ENCODE data around the gene MAN2B2. TPM values are rescaled to one million over a fixed set of nuclear protein-coding genes. Genes with fewer than 3 reads are reported as not detected.

MAN2B2 gene
- total and polyA plus RNA-seq, 4 experiments from 2014 or later, result 11.2 to 53.2 (median 41.0) TPM

GRCh38 chr4:6582889-6583490 lies 8.0 kb downstream of the MAN2B2 start:
- Histone ChIP-seq H3K27me3 (ENCODE audit: insufficient read depth, low read length) (no peaks in the 10 kb centered on the region), H3K27ac (ENCODE audit: low read depth, low read length) (no peak overlapping the region), H3K4me1 (ENCODE audit: insufficient read depth, low read length) (no peaks in the 10 kb centered on the region), H3K4me3 (ENCODE audit: low read length in 2 of 2) (no peak overlapping the region), H3K9me3 (ENCODE audit: control insufficient read depth in 1 of 2, low read length in 2 of 2) (no peaks in the 10 kb centered on the region), H3K36me3 (ENCODE audit: insufficient read depth, low read length) (peaks cover 45% of the 10 kb centered on the region)
- no peak overlapping the region for H3K4me3 Mint-ChIP-seq
- H3K27ac Mint-ChIP-seq, result no peak overlapping the region
- ChIA-PET POLR2A (ENCODE audit: partially characterized antibody) (no interaction called here), CTCF (ENCODE audit: partially characterized antibody) (no interaction called here)
- intact Hi-C loops (cut with micrococcal nuclease), result no loop called here
- peaks cover 71% of the 10 kb centered on the region in 2 donors for H3K36me3 Mint-ChIP-seq
- no peaks in the 10 kb centered on the region for H3K27me3 Mint-ChIP-seq
- peaks cover 0 to 4% (median 0%) of the 10 kb centered on the region in 8 donors for H3K9me3 Mint-ChIP-seq
- peak in 1 of 5 donors; percentile 16 for DNase-seq
- H3K4me1 Mint-ChIP-seq, result peaks cover 0 to 12% (median 7%) of the 10 kb centered on the region in 4 donors

GRCh38 chr4:6584865-6585264 lies 9.9 kb downstream of the MAN2B2 start:
- peaks cover 35% of the 10 kb centered on the region for H3K36me3 ChIP-seq (ENCODE audit: insufficient read depth, low read length)
- peaks cover 0 to 4% (median 0%) of the 10 kb centered on the region in 8 donors for H3K9me3 Mint-ChIP-seq
- H3K4me1 Mint-ChIP-seq, result peaks cover 0 to 6% (median 4%) of the 10 kb centered on the region in 4 donors
- intact Hi-C loops (cut with micrococcal nuclease), result no loop called here
- peaks cover 60 to 72% of the 10 kb centered on the region in 2 donors for H3K36me3 Mint-ChIP-seq
- no peaks in the 10 kb centered on the region for H3K9me3 ChIP-seq (ENCODE audit: control insufficient read depth in 1 of 2, low read length in 2 of 2)
- no peaks in the 10 kb centered on the region for H3K27me3 ChIP-seq (ENCODE audit: insufficient read depth, low read length)
- ChIA-PET POLR2A (ENCODE audit: partially characterized antibody) (no interaction called here), CTCF (ENCODE audit: partially characterized antibody) (no interaction called here)
- no peak overlapping the region for H3K4me3 Mint-ChIP-seq
- H3K4me1 ChIP-seq (ENCODE audit: insufficient read depth, low read length), result no peaks in the 10 kb centered on the region
- peak overlapping the region in 1 of 7 donors; percentile 23 for H3K27ac Mint-ChIP-seq
- no peak overlapping the region for H3K27ac ChIP-seq (ENCODE audit: low read depth, low read length)
- DNase-seq, result no peak
- H3K4me3 ChIP-seq (ENCODE audit: low read length in 2 of 2), result no peak overlapping the region
- H3K27me3 Mint-ChIP-seq, result no peaks in the 10 kb centered on the region

- Mint-ChIP-seq H3K36me3 (peaks cover 46 to 66% of the 10 kb centered on the region in 2 donors), H3K4me1 (peaks cover 0 to 5% (median under 1%) of the 10 kb centered on the region in 4 donors), H3K4me3 (no peak overlapping the region), H3K27me3 (no peaks in the 10 kb centered on the region), H3K9me3 (peaks cover 0 to 4% (median 0%) of the 10 kb centered on the region in 8 donors), H3K27ac (no peak overlapping the region)
- ChIA-PET CTCF (ENCODE audit: partially characterized antibody) (no interaction called here), POLR2A (ENCODE audit: partially characterized antibody) (no interaction called here)
- H3K27ac ChIP-seq (ENCODE audit: low read depth, low read length), result no peak overlapping the region
- no peak overlapping the region for H3K4me3 ChIP-seq (ENCODE audit: low read length in 2 of 2)
- peaks cover 19% of the 10 kb centered on the region for H3K36me3 ChIP-seq (ENCODE audit: insufficient read depth, low read length)
- H3K27me3 ChIP-seq (ENCODE audit: insufficient read depth, low read length), result no peaks in the 10 kb centered on the region
- intact Hi-C loops (cut with micrococcal nuclease), result no loop called here
- no peaks in the 10 kb centered on the region for H3K4me1 ChIP-seq (ENCODE audit: insufficient read depth, low read length)
- H3K9me3 ChIP-seq (ENCODE audit: control insufficient read depth in 1 of 2, low read length in 2 of 2), result no peaks in the 10 kb centered on the region
- no peak for DNase-seq
These were observed 11.8 kb downstream of the MAN2B2 start for GRCh38 chr4:6586715-6587325.

- Histone ChIP-seq H3K27ac (ENCODE audit: low read depth, low read length) (no peak overlapping the region), H3K9me3 (ENCODE audit: control insufficient read depth in 1 of 2, low read length in 2 of 2) (no peaks in the 10 kb centered on the region), H3K4me1 (ENCODE audit: insufficient read depth, low read length) (no peaks in the 10 kb centered on the region), H3K36me3 (ENCODE audit: insufficient read depth, low read length) (peaks cover 18% of the 10 kb centered on the region), H3K4me3 (ENCODE audit: low read length in 2 of 2) (no peak overlapping the region), H3K27me3 (ENCODE audit: insufficient read depth, low read length) (no peaks in the 10 kb centered on the region)
- intact Hi-C loops (cut with micrococcal nuclease), result no loop called here
- no peak overlapping the region for H3K4me3 Mint-ChIP-seq
- ChIA-PET CTCF (ENCODE audit: partially characterized antibody) (interaction anchor here (1.7 kb wide), 1 partner anchor 15 kb away, joined by 5 read pairs; the partner anchor contains the start of gene MAN2B2), POLR2A (ENCODE audit: partially characterized antibody) (no interaction called here)
- no peaks in the 10 kb centered on the region for H3K9me3 Mint-ChIP-seq
- no peak for DNase-seq
- H3K4me1 Mint-ChIP-seq, result no peaks in the 10 kb centered on the region
- H3K27ac Mint-ChIP-seq, result no peak overlapping the region
- H3K27me3 Mint-ChIP-seq, result no peaks in the 10 kb centered on the region
- H3K36me3 Mint-ChIP-seq, result peaks cover 24 to 59% of the 10 kb centered on the region in 2 donors
These were observed 14.5 kb downstream of the MAN2B2 start for GRCh38 chr4:6589444-6589843.

- H3K27ac ChIP-seq (ENCODE audit: low read depth, low read length), result no peak overlapping the region
- peaks cover 17% of the 10 kb centered on the region for H3K36me3 ChIP-seq (ENCODE audit: insufficient read depth, low read length)
- Mint-ChIP-seq H3K4me3 (no peak overlapping the region), H3K9me3 (no peaks in the 10 kb centered on the region), H3K4me1 (no peaks in the 10 kb centered on the region), H3K36me3 (peaks cover 20 to 61% of the 10 kb centered on the region in 2 donors), H3K27ac (peak overlapping the region in 1 of 7 donors; percentile 18), H3K27me3 (no peaks in the 10 kb centered on the region)
- no peaks in the 10 kb centered on the region for H3K9me3 ChIP-seq (ENCODE audit: control insufficient read depth in 1 of 2, low read length in 2 of 2)
- no peaks in the 10 kb centered on the region for H3K27me3 ChIP-seq (ENCODE audit: insufficient read depth, low read length)
- CTCF ChIA-PET (ENCODE audit: partially characterized antibody), result no interaction called here
- H3K4me1 ChIP-seq (ENCODE audit: insufficient read depth, low read length), result no peaks in the 10 kb centered on the region
- POLR2A ChIA-PET (ENCODE audit: partially characterized antibody), result no interaction called here
- no peak overlapping the region for H3K4me3 ChIP-seq (ENCODE audit: low read length in 2 of 2)
- intact Hi-C loops (cut with micrococcal nuclease), result no loop called here
- DNase-seq, result no peak
These were observed 16.3 kb downstream of the MAN2B2 start for GRCh38 chr4:6591313-6591712.

GRCh38 chr4:6591781-6592180 lies 16.8 kb downstream of the MAN2B2 start:
- H3K9me3 ChIP-seq (ENCODE audit: control insufficient read depth in 1 of 2, low read length in 2 of 2), result no peaks in the 10 kb centered on the region
- ChIA-PET POLR2A (ENCODE audit: partially characterized antibody) (no interaction called here), CTCF (ENCODE audit: partially characterized antibody) (no interaction called here)
- intact Hi-C loops (cut with micrococcal nuclease), result no loop called here
- peaks cover 13% of the 10 kb centered on the region for H3K36me3 ChIP-seq (ENCODE audit: insufficient read depth, low read length)
- no peaks in the 10 kb centered on the region for H3K4me1 ChIP-seq (ENCODE audit: insufficient read depth, low read length)
- Mint-ChIP-seq H3K27ac (no peak overlapping the region), H3K27me3 (no peaks in the 10 kb centered on the region), H3K36me3 (peaks cover 23 to 63% of the 10 kb centered on the region in 2 donors), H3K4me1 (no peaks in the 10 kb centered on the region), H3K9me3 (no peaks in the 10 kb centered on the region), H3K4me3 (no peak overlapping the region)
- H3K27ac ChIP-seq (ENCODE audit: low read depth, low read length), result no peak overlapping the region
- H3K4me3 ChIP-seq (ENCODE audit: low read length in 2 of 2), result no peak overlapping the region
- H3K27me3 ChIP-seq (ENCODE audit: insufficient read depth, low read length), result no peaks in the 10 kb centered on the region
- no peak for DNase-seq

GRCh38 chr4:6592804-6593563 lies 18.0 kb downstream of the MAN2B2 start:
- H3K9me3 ChIP-seq (ENCODE audit: control insufficient read depth in 1 of 2, low read length in 2 of 2), result no peaks in the 10 kb centered on the region
- H3K27me3 ChIP-seq (ENCODE audit: insufficient read depth, low read length), result no peaks in the 10 kb centered on the region
- CTCF ChIA-PET (ENCODE audit: partially characterized antibody), result no interaction called here
- peaks cover 23 to 58% of the 10 kb centered on the region in 2 donors for H3K36me3 Mint-ChIP-seq
- no peak overlapping the region for H3K27ac Mint-ChIP-seq
- POLR2A ChIA-PET (ENCODE audit: partially characterized antibody), result no interaction called here
- no peak overlapping the region for H3K4me3 Mint-ChIP-seq
- H3K9me3 Mint-ChIP-seq, result no peaks in the 10 kb centered on the region
- no peaks in the 10 kb centered on the region for H3K4me1 Mint-ChIP-seq
- intact Hi-C loops (cut with micrococcal nuclease), result no loop called here
- H3K27me3 Mint-ChIP-seq, result no peaks in the 10 kb centered on the region
- H3K4me1 ChIP-seq (ENCODE audit: insufficient read depth, low read length), result no peaks in the 10 kb centered on the region
- H3K4me3 ChIP-seq (ENCODE audit: low read length in 2 of 2), result no peak overlapping the region
- no peak for DNase-seq
- H3K36me3 ChIP-seq (ENCODE audit: insufficient read depth, low read length), result peaks cover 17% of the 10 kb centered on the region
- H3K27ac ChIP-seq (ENCODE audit: low read depth, low read length), result no peak overlapping the region

Data from CD4-positive, alpha-beta memory T cell (primary cell).